ENCODE measurements around the gene GALM. TPM values are rescaled to one million over a fixed set of nuclear protein-coding genes. Genes with fewer than 3 reads are reported as not detected.

The GALM gene
- polyA plus RNA-seq, 1 donor (not counting 4 experiments of a cell fraction or from before 2014, with no cell fraction given) = 1.2 TPM

- H3K27ac ChIP-seq (ENCODE audit: control insufficient read depth, insufficient read depth, low read length) = no peak overlapping the region
Measured at GRCh38 chr2:38723173-38723572, 57.3 kb downstream of the GALM start.

GRCh38 chr2:38727661-38728060 lies 61.7 kb downstream of the GALM start:
- TF ChIP-seq CTCF (optimal IDR thresholded peaks at IDR 0.05 in 1 of 3, IDR thresholded peaks at IDR 0.05 in 1 of 3, conservative IDR thresholded peaks at IDR 0.05 in 1 of 3; ENCODE audit: extremely low read depth in 1 of 3, insufficient read depth in 2 of 3, low read length in 3 of 3) (no peak), EZH2 (IDR thresholded peaks at IDR 0.05; ENCODE audit: low read length) (no peak)
- Histone ChIP-seq H3K4me1 (ENCODE audit: control insufficient read depth, extremely low read depth, insufficient read depth, low read length) (no peaks in the 10 kb centered on the region), H3K36me3 (ENCODE audit: control insufficient read depth in 2 of 2, extremely low read depth in 1 of 2, insufficient read depth in 2 of 2, low read length in 2 of 2) (no peaks in the 10 kb centered on the region), H3K27ac (ENCODE audit: control insufficient read depth, insufficient read depth, low read length) (no peak overlapping the region), H3K79me2 (ENCODE audit: control insufficient read depth, insufficient read depth, low read length) (no peaks in the 10 kb centered on the region), H3K27me3 (ENCODE audit: control insufficient read depth, extremely low read depth, insufficient read depth, low read length) (no peaks in the 10 kb centered on the region), H2AFZ (ENCODE audit: control insufficient read depth, low read length) (no peak overlapping the region), H3K4me2 (ENCODE audit: control insufficient read depth, extremely low read depth, insufficient read depth, low read depth, low read length) (no peak overlapping the region), H4K20me1 (ENCODE audit: control insufficient read depth, extremely low read depth, insufficient read depth, low read length) (no peaks in the 10 kb centered on the region), H3K9me1 (ENCODE audit: control insufficient read depth, extremely low read depth, insufficient read depth, low read length) (no peaks in the 10 kb centered on the region), H3K9me3 (ENCODE audit: control insufficient read depth, low read depth, low read length) (no peaks in the 10 kb centered on the region), H3K9ac (ENCODE audit: control insufficient read depth, extremely low read depth, insufficient read depth, low read length) (no peak overlapping the region), H3K4me3 (ENCODE audit: control insufficient read depth in 2 of 3, extremely low read depth in 1 of 3, insufficient read depth in 2 of 3, low read depth in 1 of 3, low read length in 3 of 3) (no peak overlapping the region)
- FAIRE-seq (no peak), DNase-seq (ENCODE audit: low read depth, low spot score) (no peak)
- dilution Hi-C loops (cut with MboI; ENCODE audit: extremely low pct_ligation_motif_present, low sequenced_read_pairs) = loop anchor here (25.0 kb wide), 1 partner anchor 165 kb away; no protein-coding TSS in a partner anchor

More at GRCh38 chr2:38723173-38723572, 57.3 kb downstream of the GALM start:
- Histone ChIP-seq H3K79me2 (ENCODE audit: control insufficient read depth, insufficient read depth, low read length) (no peaks in the 10 kb centered on the region), H3K4me2 (ENCODE audit: control insufficient read depth, extremely low read depth, insufficient read depth, low read depth, low read length) (no peak overlapping the region), H3K4me1 (ENCODE audit: control insufficient read depth, extremely low read depth, insufficient read depth, low read length) (peaks cover 7% of the 10 kb centered on the region), H3K9me3 (ENCODE audit: control insufficient read depth, low read depth, low read length) (no peaks in the 10 kb centered on the region), H4K20me1 (ENCODE audit: control insufficient read depth, extremely low read depth, insufficient read depth, low read length) (no peaks in the 10 kb centered on the region), H3K9me1 (ENCODE audit: control insufficient read depth, extremely low read depth, insufficient read depth, low read length) (no peaks in the 10 kb centered on the region), H3K9ac (ENCODE audit: control insufficient read depth, extremely low read depth, insufficient read depth, low read length) (no peak overlapping the region), H2AFZ (ENCODE audit: control insufficient read depth, low read length) (no peak overlapping the region), H3K36me3 (ENCODE audit: control insufficient read depth in 2 of 2, extremely low read depth in 1 of 2, insufficient read depth in 2 of 2, low read length in 2 of 2) (no peaks in the 10 kb centered on the region), H3K4me3 (ENCODE audit: control insufficient read depth in 2 of 3, extremely low read depth in 1 of 3, insufficient read depth in 2 of 3, low read depth in 1 of 3, low read length in 3 of 3) (no peak overlapping the region), H3K27me3 (ENCODE audit: control insufficient read depth, extremely low read depth, insufficient read depth, low read length) (no peaks in the 10 kb centered on the region)
- dilution Hi-C loops (cut with MboI; ENCODE audit: extremely low pct_ligation_motif_present, low sequenced_read_pairs) = loop anchor here (25.0 kb wide), 1 partner anchor 111 kb away; the partner anchor contains the start of gene HNRNPLL
- DNase-seq (ENCODE audit: low read depth, low spot score) (no peak), FAIRE-seq (no peak)
- TF ChIP-seq CTCF (optimal IDR thresholded peaks at IDR 0.05 in 1 of 3, IDR thresholded peaks at IDR 0.05 in 1 of 3, conservative IDR thresholded peaks at IDR 0.05 in 1 of 3; ENCODE audit: extremely low read depth in 1 of 3, insufficient read depth in 2 of 3, low read length in 3 of 3) (no peak), EZH2 (IDR thresholded peaks at IDR 0.05; ENCODE audit: low read length) (no peak)
